Stimulated activated CD8-positive, alpha-beta memory T cell treated with anti-CD3 and anti-CD28 coated beads, Interleukin-7, amount 100 ng/mL, for 1 hour (primary cell): ENCODE measurements around the gene ACOXL.

ENCODE experiments used
- DNase-seq, 2 donors: peaks; one replicate each; pipeline ENCODE4 v3.0.0-alpha.2; 2020; ENCODE audit warnings: low read depth in 2 of 2

The ACOXL gene

DNA sequence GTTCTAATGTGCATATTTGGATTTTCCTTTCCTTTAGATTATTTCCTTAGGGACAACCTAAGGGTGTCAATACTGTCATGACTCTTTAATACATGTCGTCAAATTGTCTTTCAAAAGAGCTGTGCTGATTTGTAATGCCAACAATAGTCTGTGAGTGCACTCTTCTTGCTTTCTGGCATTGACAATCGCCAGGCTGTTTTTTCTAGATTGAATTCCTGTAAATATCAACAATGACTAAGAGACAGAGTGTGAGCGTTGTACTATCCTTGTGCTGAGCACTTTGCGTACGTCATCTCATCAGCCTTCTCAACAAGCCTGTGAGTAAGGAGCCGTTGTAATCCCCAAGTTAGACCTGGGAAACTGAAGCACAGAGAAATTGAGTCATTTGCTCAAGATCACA, 96.0 kb downstream of the ACOXL start:
- DNase-seq: no peak

DNA sequence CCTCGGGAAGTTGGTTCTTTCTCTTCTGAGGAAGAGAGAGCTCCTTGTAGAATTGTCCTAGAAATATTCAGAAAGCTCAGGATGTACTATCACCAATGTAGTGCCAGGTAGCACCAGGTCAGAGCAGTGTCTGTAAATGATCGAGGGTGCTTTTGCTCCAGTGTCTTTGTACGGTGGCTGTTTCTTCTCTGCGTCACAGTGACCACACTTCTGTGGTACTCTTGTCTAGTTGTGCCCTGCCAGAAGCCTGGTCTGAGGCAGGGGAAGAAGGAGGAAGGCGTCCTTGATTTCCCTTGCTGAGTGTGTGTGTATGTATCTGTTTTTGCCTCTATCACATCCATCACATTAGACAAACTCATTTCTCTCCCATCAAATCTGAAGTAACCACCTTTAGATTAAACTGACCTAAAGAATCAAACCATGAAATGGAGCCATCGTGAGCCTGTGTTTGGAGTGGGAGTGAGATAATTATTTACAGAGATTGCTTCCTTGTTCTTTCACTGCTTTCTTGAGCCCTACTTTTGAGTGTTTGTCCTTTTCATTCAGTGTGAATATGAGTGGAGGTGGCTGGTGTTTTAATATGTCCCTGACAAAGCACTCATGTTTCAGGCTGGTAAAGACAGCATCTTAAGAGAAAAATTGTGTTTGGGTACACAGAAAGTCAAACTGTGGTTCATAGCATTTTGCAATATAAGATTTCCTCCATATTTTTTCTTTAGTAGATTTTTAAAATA, 97.2 kb downstream of the ACOXL start:
- no peak for DNase-seq

DNA sequence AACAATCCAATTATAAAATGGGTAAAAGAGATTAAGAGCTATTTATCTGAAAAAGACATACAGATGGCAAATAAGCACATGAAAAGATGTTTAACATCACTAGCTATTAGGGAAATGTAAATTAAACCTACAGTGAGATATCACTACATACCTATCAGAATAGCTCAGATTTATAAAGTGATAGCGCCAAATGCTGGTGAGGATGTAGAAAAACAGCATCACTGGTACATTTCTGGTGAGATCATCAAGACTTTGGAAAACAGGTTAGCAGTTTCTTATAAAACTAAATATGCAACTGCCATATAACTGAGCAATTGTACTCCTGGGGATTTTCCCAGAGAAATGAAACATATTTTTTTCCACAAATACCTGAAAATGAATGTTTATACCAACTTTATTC, 100.4 kb downstream of the ACOXL start:
- no peak for DNase-seq

DNA sequence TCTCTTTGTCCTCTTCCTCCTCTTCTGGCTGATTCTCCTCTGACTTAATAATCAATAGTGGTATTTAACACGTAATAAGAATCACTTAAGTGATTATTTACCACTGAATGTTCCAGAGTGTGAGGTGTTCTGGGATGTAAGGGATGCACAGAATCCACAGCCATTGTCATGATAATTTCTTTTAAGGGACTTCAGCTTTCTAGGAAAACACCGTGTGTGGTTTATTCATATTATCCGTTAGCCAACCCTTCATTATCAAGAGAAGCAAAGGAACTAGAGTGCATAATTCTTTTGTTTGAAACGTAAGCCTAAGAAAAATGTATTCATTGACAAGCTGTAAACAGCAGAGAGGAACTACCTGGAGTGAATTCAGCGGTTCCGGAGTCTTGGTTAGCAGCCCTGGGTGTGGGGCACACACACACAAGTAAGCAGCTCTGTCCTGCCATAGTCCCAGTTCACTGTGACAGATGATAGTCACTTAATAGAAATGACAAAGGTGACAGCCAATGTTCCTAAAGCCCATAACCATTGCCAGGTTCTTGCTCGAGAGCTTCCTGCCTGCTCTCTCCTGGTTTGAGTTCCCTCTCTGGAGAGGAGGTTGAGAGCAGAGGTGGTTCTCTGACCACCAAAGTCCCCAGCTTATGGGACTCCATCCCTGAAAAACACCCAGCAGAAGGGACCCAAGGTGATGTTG, 101.9 kb downstream of the ACOXL start:
- no peak for DNase-seq

DNA sequence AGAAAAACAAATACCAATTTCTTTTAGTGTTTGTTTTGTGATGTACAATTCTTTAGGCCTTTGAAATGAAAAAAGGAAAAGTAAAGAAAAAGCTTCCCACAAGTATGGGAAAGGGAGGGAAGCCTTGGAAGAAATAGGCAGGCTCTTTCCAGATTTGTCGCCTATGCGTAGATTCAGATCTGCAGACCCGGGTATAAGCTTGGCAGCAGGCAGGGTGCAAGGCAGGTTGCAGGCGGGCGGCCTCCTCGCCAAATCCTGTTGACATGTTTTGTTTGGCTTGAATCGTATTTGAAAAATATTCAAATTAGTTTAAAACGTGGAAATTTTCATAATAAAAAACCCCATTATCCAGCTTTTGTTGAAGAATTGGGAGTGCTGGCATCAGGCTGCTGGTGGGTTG, 104.3 kb downstream of the ACOXL start:
- DNase-seq: no peak

DNA sequence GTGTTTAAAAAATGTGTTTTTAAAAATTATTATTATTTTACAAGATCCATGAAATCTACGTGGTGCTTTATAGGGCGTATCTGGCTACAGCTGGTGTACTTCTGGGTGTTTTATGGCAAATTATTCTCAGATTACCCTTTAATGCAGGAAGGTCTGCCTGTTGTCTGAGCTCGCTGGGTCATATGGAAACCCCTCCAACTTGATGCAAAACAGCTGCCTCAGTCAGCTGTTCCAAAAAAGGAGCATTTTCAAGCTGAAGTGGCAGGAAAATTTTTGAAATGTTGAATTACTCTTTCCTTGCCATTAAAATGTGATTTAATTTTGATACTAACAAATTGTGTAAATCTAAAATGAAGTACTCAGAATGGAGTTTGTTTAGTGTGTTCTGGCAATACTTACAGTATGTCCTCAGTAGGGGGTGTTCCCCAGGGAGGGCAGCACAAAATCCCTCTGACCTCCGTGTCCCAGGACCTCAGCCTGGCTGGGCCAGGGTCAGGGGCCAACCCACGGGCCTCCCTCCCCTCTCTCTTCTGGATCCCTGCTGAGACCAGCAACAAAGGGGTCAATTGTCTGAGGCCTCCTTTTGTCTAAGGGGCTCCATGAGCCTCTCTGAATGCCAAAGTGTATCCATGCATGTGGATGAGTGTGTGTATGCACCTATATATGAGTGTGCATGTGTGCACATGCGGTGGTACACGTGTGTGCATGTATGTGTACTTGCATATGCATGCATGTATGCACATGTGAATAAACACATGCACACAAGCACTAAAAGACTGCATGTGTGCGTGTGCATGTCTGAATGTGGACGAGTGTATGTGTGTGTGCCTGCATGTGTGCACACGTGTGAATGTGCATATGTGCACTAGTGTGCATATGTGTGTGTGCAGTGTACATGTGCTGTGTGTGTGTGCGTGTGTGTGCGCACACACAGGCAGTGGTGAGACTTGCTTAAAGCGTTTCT, 105.4 kb downstream of the ACOXL start:
- DNase-seq: no peak

DNA sequence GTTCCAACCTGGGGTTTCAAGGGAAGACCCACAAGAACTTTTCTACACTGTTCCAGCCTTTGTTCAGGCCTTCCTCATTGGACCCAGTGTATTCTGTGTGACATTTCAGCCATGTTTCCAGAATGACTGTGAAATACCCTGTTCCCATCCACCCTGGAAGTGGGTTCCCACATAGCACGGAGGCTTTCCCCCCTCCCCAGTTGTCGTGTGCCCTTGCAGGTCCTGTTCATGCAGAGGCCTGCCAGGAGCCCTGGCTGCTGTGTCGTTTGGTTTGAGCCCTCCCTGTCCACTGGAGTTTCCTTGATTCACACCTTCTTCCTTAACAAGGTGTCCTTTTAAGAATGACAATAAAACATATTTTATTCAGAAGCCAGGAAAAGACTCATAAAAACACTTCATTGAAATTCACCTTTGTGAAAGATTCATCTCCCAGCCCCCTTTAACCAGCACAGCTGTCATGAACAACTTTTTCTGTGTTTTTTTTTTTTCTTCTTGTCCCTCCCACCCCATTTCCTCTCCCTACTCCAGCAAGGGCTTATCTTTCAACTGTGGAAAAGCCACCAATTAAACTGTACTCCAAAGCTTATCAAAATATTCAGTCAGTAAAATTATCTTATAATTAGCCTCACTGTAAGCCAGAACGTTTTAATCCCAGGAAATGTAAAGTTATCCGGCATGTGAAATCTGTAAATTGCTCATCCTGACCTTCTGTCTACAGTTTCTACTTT, 106.4 kb downstream of the ACOXL start:
- no peak for DNase-seq

DNA sequence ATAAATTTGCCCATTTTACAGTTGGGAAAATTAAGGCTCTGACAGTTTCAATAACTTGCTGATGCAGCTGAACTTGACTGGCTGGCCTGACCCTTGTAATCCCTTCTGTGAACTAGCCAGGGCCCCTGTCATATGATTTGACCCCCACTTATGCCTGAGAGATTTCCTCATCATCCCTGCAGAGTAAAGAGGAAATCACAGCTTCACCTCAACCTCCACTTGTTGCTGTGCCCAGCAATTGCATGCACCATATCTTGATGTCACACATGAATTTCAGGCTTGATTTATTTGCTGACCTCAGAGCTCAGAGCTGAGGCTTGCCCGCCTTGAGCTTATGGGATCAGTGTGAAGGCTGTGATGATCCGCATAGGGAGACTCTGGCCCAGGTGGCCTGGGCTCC, 108.1 kb downstream of the ACOXL start:
- no peak for DNase-seq

DNA sequence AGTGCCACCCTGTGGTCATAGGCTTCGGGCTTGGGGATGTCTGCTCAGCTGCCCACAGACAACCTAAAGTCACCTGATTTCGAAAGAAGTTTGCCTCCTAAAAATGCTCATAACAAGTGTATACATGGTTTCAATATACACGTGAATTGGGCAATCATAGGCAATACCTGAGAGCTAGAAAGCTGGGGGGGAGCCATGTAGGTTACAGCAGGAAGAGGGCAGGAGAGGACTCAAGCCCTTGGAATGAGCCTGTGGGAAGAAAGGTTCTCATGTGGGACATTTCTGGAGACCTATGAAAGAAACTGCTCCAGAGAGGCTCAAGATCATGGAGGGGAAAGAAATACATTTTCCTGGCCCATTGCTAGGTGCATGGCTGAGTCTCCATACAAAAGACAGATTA, 109.7 kb downstream of the ACOXL start:
- DNase-seq: no peak

DNA sequence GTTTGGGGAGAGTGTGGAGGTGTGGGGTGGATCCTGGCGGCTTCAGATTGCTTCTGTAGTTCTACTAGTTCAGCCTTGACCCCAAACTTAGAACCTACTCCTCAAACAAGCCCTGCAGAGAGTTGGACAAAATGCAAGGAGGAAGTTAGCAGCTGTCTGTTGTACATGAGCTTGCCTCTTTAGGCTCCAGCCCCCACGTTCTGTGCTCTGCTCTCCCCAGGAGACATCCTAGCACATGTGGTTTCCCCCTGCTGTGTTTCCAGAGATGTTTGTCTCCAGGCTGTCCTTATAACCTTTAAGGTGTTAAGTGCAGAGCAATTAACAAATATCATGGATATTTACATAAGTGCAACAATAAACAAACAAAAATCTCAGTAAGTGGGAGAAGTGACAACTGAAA, 111.1 kb downstream of the ACOXL start:
- no peak for DNase-seq

DNA sequence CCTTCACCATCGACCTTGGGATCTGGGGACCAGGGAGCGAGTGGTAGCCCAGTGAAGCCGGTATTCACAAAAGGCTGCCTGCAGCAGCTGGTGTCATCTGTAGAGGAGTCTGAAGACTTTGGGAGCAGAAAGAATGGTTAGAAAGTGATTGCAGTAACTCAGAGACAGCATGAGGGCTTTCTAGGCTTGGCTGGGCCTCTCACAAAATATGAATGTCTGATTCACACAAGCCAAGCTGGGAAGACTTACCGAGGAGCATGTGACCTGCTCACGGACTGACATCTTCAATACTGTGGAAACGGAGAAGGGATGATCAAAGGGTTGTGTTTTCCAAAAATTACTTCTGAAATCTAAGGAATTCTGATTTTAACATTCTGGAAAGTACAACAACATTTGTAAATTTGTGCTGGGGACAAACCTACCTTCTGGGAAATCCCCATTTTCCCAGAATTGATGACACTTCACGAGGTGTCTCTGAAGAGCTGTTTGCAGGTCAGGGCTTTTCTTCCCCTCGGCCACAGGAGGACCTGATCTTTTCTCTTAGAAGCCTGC, 111.7 kb downstream of the ACOXL start:
- no peak for DNase-seq

DNA sequence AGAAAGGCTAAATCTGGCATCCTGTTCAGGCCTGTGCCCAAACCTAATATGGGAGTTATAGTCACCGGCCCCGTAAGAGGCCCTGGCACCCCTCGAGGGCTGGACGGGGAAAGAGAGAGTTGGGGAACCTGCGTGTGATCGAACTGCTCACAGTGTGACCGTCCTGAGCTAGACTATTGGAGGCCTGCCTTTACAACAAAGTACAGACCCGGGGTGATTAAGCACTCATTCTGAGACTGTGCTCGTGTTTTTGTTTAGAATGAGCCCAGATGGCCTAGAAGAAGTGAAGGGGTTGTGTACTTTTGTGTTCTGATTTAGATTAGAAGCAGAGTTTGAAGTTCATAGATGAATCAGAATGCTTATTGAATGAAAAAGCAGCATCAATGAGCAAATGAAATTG, 115.3 kb downstream of the ACOXL start:
- DNase-seq: no peak

DNA sequence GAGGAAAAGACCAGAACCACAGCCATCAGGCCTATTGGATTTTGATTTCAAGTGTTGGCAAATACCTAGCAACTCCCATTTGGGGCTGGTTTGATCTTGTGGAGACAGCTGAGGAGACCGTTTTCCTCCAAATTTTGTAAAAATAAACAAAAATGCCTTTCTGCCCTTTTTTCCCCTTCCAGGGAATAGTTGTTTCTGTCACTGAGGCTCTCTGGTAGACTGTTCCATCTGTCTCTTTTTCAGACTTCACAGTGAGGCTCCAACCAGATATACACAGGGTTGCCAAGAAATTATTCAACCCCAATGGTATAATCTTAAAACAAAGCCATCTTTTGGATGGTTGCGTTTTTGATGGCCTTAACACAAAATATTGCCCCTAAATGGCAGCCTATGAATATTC, 115.7 kb downstream of the ACOXL start:
- DNase-seq: no peak

DNA sequence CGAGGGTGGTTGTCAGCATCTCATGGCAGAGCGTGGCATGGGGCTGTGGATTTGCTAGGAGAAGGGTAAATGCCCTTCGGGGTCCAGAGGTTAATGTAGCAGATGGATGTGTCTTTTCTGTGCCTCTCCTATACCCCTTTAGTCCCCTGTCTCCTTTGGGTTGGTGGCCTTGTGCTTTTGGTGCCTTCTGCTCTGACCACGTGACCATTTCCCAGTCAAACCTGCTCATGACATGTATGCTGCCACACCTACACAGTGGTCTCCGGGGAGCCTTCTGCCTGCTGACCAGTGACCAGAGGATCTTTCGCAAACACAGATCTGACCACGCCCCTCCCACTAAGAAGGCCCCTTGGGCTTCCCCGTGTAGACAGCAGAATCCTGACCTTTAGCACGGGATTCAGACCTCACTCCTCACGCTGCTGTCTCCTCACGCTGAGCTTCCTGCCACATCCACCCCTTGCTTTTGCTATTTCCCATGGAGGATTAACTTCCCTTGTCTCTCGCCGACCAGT, 116.2 kb downstream of the ACOXL start:
- no peak for DNase-seq

DNA sequence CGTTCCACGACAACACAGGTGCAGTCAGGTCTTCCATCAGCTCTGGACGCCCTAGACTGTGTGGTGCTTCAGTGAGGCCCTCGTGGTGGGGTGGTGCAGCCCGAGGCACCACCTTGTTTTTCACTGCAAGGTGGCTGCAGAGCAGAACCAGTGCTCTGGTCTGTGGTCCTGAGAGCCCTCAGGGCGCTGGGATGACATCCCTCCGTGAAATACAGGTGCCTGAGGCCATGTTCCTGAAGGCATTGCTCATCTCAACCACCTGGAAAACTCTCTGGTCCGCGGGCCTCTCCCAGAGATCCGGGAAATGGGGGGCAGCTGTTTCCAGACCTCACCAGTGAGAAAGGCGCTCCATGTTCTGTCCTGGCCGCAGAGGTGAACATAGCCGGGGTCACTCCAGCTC, 119.2 kb downstream of the ACOXL start:
- no peak for DNase-seq

DNA sequence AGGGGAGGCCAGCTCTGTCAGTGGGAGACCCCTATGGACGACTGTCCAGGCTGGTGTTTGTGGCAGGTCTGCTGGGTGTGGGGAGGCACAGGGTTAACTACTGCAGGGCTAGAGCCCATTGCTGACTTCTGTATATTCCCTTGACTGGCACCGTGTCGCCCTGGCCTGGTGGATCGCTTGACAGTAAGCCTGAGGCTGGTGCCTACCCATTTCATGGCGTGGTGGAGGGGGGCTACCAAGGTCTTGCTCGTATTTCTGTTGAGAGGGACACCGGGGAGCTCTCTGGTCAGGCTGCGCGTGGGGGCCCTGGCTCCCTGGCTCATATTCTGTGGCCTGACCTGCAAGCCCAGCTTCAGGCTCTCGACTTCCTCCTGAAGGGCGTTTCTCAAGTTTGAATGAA, 119.7 kb downstream of the ACOXL start:
- no peak for DNase-seq

DNA sequence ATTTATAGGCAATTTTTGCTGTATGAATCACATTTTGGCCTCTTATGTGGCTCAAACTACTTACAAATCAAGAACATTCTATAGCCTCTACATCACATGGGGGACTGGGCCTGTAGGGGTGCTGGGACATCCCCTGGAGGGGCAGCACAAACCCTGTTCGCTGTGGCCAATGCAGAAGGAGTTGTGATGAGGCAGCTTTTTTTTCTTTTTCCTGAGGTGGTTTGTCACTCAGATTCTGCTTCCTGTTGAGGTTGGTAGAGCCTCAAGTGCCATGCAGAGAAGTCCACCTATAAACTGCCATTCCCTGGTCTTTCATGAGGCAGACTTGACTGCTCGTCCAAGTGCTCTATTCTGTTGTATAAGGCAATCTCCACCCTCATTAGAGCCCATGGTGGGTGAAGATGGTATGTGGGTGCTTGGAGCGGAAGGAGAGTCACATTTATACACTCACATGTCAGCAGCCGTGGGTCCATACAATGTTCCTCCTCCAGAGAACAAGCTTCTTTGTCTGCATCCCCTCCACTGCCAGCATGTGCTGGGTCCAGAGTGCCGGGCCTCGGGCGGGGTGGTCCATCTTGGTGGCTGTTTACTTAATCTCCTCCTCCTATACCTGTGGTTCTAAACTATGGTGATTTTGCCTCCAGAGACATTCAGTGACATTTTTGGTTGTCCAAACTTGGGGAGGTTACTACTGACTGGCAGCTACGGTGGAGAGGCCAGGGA, 120.3 kb downstream of the ACOXL start:
- peak in 1 of 2 donors; percentile 8 for DNase-seq

DNA sequence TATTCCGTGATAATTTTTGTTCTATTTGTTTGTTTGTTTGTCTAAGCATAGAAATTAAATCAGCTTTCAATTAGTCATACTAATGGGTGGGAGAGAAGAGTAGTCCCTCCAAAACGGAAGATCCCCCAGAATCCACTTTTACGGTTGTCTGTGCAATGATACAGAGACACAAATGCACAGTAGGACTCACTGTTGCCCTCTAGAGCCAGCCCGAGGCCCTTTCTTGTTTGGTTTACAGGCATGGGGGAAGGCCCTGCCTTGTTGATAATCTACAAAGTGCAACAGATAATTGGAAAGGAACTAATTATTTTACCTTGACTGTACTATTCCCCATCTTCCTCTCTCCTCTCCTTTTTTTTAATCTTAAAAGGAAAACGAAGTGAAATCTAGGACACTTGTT, 121.1 kb downstream of the ACOXL start:
- peak in 1 of 2 donors; percentile 31 for DNase-seq

DNA sequence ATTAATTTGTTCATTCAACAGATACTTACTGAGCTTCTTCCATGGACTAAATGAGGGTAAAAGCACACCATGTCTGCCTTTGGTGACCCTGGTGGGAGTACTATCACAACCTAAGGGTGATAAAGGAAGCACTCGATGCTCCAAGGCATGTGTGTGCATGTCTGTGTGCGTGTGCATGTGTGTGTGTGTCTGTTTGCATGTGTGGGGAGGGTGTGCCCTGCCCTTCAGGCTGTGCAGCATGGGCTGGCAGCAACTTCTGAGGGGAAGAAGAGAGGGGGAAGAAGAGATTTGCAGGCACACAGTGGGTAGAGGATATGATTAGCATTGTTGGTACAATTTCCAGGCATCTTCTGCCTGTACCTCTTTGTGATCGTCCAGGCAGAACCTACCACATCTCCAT, 121.6 kb downstream of the ACOXL start:
- DNase-seq: no peak

DNA sequence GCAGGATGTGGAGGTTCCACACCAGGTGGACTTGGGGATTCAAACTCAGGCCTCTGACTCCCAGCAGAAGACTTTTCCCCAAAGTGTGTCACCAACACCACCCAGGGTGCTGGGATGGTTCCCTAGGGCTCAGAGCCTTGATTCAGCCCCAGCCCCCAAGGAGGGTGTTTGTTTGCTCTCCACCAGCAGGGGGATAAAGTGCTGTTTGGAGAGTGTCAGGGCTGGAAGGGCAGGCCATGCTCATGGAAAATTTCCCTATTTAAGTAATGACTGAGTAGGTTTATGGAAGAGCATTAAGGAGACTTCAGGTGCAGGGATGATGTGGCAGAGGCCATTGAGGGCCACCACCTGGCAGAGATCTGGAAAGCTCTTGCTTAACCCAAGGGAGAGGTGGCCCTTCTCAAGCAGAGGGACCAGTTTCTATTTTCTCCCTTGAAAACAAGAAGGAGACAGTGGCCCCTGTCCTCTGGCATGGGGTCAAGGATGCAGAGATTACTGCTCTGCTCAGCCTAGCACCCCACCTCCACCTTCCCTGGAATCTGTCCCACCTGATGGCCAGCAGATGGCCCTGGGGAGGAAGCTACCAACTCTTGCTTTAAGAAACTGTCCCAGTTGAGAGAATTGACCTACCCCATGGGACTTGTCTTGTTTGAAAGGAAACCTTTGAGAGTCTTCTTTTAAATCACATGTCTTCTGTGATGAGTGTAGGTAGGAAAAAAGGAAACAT, 122.1 kb downstream of the ACOXL start:
- no peak for DNase-seq
